GM12878 (cell line): ENCODE data around the gene SKA3. TPM values are rescaled to one million over a fixed set of nuclear protein-coding genes. Genes with fewer than 3 reads are reported as not detected.
"Not testable (repeated sequence)": the region's sequence is repeated elsewhere in the genome, so short reads cannot be mapped to it uniquely, and the experiment has no call there.

ENCODE experiments used
- ATAC-seq: fragments of 200-7000 bp; cut with Tn5 transposase; 3 replicates; pipeline ENCODE4 v1.9.1; 2020; ENCODE audit warnings: mild to moderate bottlenecking, moderate library complexity
- BruUV-seq: library from RNA; stranded (reverse); fragments of 400-500 nt; replicated peaks from 2 replicates; lab custom pipeline; 2021; lab: Mats Ljungman, UMichigan
- CTCF ChIA-PET: fragments of 300-600 bp; sonication (Branson Sonifier 250); formaldehyde crosslinking; extraction: SDS; loops from one replicate; lab custom pipeline; 2021; ENCODE audit warnings: inconsistent platforms; lab: Yijun Ruan, JAX
- POLR2A ChIA-PET: fragments of 350-600 bp; formaldehyde crosslinking; extraction: SDS; loops from one replicate; lab custom pipeline; 2021; ENCODE audit warnings: inconsistent platforms; lab: Charles Lee
- RAD21 ChIA-PET: fragments of 300-600 bp; sonication (Branson Sonifier 250); formaldehyde crosslinking; loops from one replicate; lab custom pipeline; 2023; ENCODE audit warnings: antibody characterized with exemption; ENCODE audit not compliant: unreplicated experiment; lab: Charles Lee
- SMC1A ChIA-PET: fragments of 300-600 bp; sonication (Branson Sonifier 250); formaldehyde crosslinking; loops from one replicate; lab custom pipeline; 2023; ENCODE audit not compliant: unreplicated experiment, uncharacterized antibody; lab: Charles Lee
- DNase-seq: peaks from one replicate; pipeline ENCODE4 v3.0.0-alpha.2; 2011; ENCODE audit warnings: low read depth, low spot score
- FAIRE-seq: peaks from 3 replicates; lab custom pipeline; 2011; peaks lifted over from hg19 to GRCh38; lab: Jason Lieb, UNC
- H2AFZ ChIP-seq: 2 replicates; pipeline ENCODE4 v1.6.0; 2011; ENCODE audit warnings: low read depth, low read length, control low read depth; ENCODE audit not compliant: control insufficient read depth
- H3K27ac ChIP-seq: 2 replicates; pipeline ENCODE4 v1.5.1; 2011; ENCODE audit warnings: control low read depth; ENCODE audit not compliant: control insufficient read depth, insufficient read depth
- H3K27me3 ChIP-seq, 2 experiments: replicated peaks in 1 of 2; 2 replicates each; pipeline versions ENCODE4 v1.6.0 to v1.6.1; 2011; ENCODE audit warnings: low read length in 1 of 2; ENCODE audit not compliant: control insufficient read depth in 2 of 2, insufficient read depth in 2 of 2
- H3K36me3 ChIP-seq, 2 experiments: 2 replicates each; pipeline ENCODE4 v1.5.1; 2011; ENCODE audit warnings: low read length in 1 of 2; ENCODE audit not compliant: control insufficient read depth in 2 of 2, insufficient read depth in 2 of 2
- H3K4me1 ChIP-seq: 2 replicates; pipeline ENCODE4 v1.6.1; 2011; ENCODE audit warnings: mild to moderate bottlenecking, low read length, moderate library complexity, mixed read lengths; ENCODE audit not compliant: control insufficient read depth, insufficient read depth
- H3K4me2 ChIP-seq: 2 replicates; pipeline ENCODE4 v1.6.0; 2011; ENCODE audit warnings: control low read depth; ENCODE audit not compliant: control insufficient read depth, insufficient read depth
- H3K4me3 ChIP-seq: fragments of 200-600 bp; sonication (generic); 2 replicates; pipeline ENCODE4 v1.5.1; 2016
- H3K79me2 ChIP-seq: 2 replicates; pipeline ENCODE4 v1.6.0; 2011; ENCODE audit warnings: low read length; ENCODE audit not compliant: control insufficient read depth, insufficient read depth
- H3K9ac ChIP-seq: 2 replicates; pipeline ENCODE4 v1.8.0; 2011; ENCODE audit warnings: low read length, control low read depth, mixed read lengths; ENCODE audit not compliant: control insufficient read depth, insufficient read depth
- H3K9me3 ChIP-seq: replicated peaks from 3 replicates; pipeline ENCODE4 v1.5.1; 2011; ENCODE audit warnings: mild to moderate bottlenecking, low read length; ENCODE audit not compliant: control insufficient read depth, insufficient read depth
- H4K20me1 ChIP-seq: 2 replicates; pipeline ENCODE4 v1.6.0; 2011; ENCODE audit not compliant: control insufficient read depth, insufficient read depth
- WGBS: methylation state at CpG from one replicate; pipeline ENCODE4 v1.1.6; 2016; ENCODE audit warnings: low lambda C conversion rate; ENCODE audit not compliant: insufficient replicate concordance, insufficient coverage; ENCODE audit errors: missing lambda C conversion rate; 5-methylcytosine and 5-hydroxymethylcytosine counted together
- in situ Hi-C: fragments of 300-500 bp; cut with MboI; formaldehyde crosslinking; loops from 9 replicates; pipeline ENCODE4 v1.14.3; 2018; ENCODE audit warnings: mixed read lengths
- intact Hi-C: fragments of 100-400 bp; cut with micrococcal nuclease; formaldehyde crosslinking; loops from one replicate; pipeline ENCODE4 v1.14.2; 2022; ENCODE audit not compliant: unreplicated experiment
- polyA plus RNA-seq, 11 experiments: library from polyadenylated mRNA; depleted of rRNA in 4 of 11; unstranded in 6 of 11; stranded (reverse) in 5 of 11; fragments of >200 nt; fragmentation: Nextera tagmentation in 4 of 11; fragmentation: Illumina TruSeq in 1 of 11; extraction: Ambion mirVana in 4 of 11; extraction: Trizol in 1 of 11; gene quantifications; 1 replicate in 1 of 11; 2 replicates in 10 of 11; pipeline versions ENCODE4 v1.2.1 to v1.2.3, GENCODE V29; 2011 to 2016; ENCODE audit warnings: inconsistent platforms in 2 of 11, missing spikeins in 2 of 11, low read depth in 1 of 11
- total RNA-seq, 4 experiments: library from RNA; depleted of rRNA in 3 of 4; stranded (reverse); fragments of >200 nt in 3 of 4; fragmentation: Illumina TruSeq in 1 of 4; extraction: Trizol in 1 of 4; gene quantifications; 2 replicates each; pipeline versions ENCODE4 v1.2.1 to v1.2.3, GENCODE V29; 2013 to 2021

Gene SKA3
- total and polyA plus RNA-seq, 10 of the 15 experiments (the other 5 are each of a cell fraction or from before 2014, with no cell fraction given), result 13.5 to 69.7 (median 26.3) TPM

- ATAC-seq, H2AFZ ChIP-seq, intact Hi-C loops, DNase-seq, H4K20me1 ChIP-seq, BruUV-seq, H3K9ac ChIP-seq, H3K27ac ChIP-seq, CTCF ChIA-PET, in situ Hi-C loops, POLR2A ChIA-PET, FAIRE-seq, H3K79me2 ChIP-seq, H3K36me3 ChIP-seq, RAD21 ChIA-PET, H3K4me3 ChIP-seq, H3K4me1 ChIP-seq, H3K9me3 ChIP-seq, SMC1A ChIA-PET, H3K4me2 ChIP-seq, H3K27me3 ChIP-seq: not testable (repeated sequence)
- WGBS, result 80% methylated on average over 2 of the region's 2 CpGs
These were observed 18.4 kb upstream of the SKA3 start for GRCh38 chr13:21194756-21195155.

GRCh38 chr13:21186410-21186809 lies 10.1 kb upstream of the SKA3 start:
- ATAC-seq, POLR2A ChIA-PET, H3K9ac ChIP-seq, H3K4me3 ChIP-seq, RAD21 ChIA-PET, H2AFZ ChIP-seq, H3K79me2 ChIP-seq, CTCF ChIA-PET, H3K27me3 ChIP-seq, H3K27ac ChIP-seq, H4K20me1 ChIP-seq, DNase-seq, in situ Hi-C loops, H3K4me2 ChIP-seq, H3K9me3 ChIP-seq, H3K36me3 ChIP-seq, FAIRE-seq, SMC1A ChIA-PET, H3K4me1 ChIP-seq, BruUV-seq: not testable (repeated sequence)
- WGBS, result 43% methylated on average over 3 of the region's 35 CpGs
- intact Hi-C loops, result loop anchor here (10.0 kb wide), 1 partner anchor 692 kb away; no protein-coding TSS in a partner anchor
